RCC 7860 (cell line): ENCODE data around the gene MRGPRD.

Experiments used
- DNase-seq: peaks from one replicate; pipeline ENCODE4 v3.0.0-alpha.2; 2015; ENCODE audit warnings: low spot score
- FAIRE-seq: peaks from 2 replicates; lab custom pipeline; 2012; peaks lifted over from hg19 to GRCh38; lab: Jason Lieb, UNC

The MRGPRD gene

DNA sequence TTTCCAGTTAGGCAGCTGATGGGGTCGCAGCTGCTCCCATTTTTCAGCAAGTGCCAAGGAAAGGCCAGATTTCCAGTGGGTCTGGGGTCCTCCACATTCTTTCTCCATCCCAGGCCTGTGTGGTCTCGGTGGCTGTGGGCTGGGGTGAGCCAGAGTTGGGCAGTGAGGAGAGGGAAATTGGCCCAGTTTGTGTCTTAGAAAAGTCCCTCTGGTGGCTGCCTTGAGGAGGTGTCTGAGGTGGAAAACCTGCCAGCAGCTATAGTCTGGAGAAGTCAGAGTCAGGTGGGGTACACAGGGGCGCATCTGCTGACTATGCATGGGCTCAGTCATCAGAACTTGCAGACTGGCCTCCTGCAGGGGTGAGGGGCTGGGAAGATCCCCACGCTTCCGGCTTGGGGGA, 30.5 kb downstream of the MRGPRD start:
- no peak for DNase-seq
- FAIRE-seq: no peak

DNA sequence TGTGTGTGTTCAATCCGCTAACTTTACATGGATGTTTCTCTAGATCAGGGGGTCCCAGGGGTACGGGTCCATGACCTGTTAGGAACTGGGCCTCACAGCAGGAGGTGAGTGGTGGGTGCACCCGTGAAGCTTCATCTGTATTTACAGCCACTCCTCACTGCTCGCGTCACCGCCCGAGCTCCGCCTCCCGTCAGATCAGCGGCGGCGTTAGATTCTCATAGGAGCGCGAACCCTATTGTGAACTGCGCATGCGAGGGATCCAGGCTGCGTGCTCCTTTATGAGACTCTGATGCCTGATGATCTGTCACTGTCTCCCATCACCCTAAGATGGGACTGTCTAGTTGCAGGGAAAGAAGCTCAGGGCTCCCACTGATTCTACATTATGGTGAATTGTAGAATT, 31.9 kb downstream of the MRGPRD start:
- FAIRE-seq (no peak), DNase-seq (no peak)

DNA sequence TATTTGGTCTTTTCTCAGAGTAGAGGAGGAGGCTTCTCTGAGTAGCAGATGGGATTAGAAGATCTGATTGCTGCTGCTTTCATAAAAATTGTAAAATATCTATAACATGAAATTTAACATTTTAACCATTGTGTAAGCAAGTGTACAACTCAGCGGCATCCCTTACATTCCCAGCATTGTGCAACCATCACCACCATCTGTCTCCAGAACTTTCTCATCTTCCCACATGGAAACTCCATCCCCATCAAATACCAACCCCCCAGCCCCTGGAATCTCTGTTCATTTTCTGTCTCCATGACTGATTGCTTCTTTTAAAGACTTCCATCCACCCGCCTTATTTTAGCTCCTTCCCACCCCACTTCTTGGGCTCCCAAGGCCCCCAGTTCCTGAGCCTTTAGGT, 32.3 kb downstream of the MRGPRD start:
- DNase-seq (no peak), FAIRE-seq (no peak)

DNA sequence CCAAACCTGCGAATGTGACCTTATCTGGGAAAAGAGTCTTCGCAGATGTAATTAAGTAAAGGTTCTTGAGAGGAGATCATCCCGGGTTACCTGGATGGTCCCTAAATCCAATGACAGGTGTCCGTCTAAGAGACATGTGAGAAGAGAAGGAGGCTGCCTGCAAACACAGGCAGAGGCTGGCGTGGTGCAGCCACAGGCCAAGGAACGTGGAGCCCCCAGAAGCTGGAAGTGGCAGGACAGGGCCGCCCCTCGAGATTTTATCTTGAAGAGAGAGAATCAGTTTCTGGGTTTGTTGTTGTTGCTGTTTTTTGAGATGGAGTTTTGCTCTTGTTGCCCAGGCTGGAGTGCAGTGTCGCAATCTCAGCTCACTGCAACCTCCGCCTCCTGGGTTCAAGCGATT, 33.6 kb downstream of the MRGPRD start:
- no peak for DNase-seq
- FAIRE-seq: no peak

DNA sequence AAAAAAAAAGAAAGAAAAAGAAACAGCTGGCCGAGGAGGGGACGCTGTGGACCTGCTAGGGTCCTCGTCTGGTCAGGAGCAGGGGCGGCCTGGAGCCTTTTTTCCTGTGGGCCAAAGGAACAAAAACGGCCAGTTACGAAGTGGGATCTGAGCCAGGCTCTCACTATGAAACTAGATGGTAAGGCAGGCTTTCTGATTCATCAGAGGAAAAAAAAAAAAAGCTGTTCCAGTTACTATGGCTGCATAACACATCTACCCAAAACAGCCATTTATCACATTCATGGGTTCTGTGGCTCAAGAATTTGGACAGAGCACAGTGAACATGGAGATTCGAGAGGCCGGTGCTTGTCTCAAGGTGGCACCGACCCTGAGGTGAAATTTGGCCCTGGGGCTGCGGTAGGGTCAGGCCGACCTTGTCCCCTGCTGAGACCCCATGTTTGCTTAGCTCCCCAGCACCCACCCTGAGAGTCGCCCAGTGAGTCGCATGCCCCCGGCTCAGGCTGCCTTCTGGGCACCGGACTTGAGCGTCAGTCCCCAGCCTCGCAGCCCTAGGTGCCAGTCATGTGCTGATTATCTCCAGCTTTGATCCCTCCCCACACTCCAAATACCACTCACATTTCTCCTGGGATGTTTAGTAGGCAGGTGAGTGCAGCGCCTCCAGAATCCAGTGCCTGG, 34.2 kb downstream of the MRGPRD start:
- no peak for FAIRE-seq
- no peak for DNase-seq

DNA sequence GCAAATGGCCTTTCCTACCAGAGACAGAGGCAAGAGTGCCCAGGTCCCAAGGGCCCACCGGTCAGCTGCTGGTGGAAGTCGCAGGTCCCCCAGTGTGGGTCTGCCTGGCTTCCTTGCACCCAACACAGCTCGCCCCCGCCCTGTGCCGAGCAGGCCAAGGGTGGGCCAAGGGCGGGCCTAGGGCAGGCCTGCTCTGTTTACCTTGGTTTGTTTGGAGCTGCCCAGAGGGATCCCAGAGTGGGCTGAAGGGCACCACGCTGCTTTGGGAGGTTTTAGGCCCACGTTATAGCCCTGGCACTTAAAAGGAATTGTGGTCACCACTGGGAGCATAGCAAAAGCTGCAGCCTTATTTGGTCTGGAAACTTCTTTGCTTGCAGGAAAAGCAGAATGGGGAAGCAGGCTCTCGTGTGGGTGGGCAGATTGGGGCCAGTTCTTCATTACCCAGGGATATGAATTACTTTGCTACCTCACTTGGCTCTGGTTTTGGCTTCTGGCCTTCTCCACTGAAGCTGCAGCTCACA, 38.0 kb downstream of the MRGPRD start:
- FAIRE-seq: no peak

DNA sequence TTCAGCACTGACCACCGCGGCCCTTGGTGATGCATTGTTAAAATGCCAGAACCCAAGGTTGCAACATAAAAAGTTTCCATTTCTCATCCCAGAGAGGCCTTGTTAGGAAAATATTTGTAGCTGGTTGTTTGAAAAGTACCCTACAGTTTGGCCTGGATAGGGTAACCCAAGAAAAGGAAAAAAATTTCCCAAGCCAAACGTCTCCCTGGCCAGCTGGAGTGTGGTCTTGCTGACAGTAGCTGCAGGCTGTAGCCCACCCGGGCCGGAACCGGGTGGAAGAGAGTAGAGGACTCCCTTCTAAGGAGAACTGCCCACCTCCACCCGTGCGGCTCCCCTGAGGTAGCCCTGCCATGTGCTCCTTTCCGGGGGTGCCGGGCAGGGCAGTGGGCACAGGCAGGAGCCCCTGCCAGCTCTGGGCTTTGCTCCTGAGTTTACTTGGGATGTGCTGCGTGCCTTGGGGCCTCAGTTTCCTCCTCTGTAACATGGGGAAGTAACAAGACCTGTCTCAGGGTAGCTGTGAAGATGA, 38.6 kb downstream of the MRGPRD start:
- no peak for FAIRE-seq
- DNase-seq: no peak

More for the DNA sequence above, 38.0 kb downstream of the MRGPRD start:
- no peak for DNase-seq

DNA sequence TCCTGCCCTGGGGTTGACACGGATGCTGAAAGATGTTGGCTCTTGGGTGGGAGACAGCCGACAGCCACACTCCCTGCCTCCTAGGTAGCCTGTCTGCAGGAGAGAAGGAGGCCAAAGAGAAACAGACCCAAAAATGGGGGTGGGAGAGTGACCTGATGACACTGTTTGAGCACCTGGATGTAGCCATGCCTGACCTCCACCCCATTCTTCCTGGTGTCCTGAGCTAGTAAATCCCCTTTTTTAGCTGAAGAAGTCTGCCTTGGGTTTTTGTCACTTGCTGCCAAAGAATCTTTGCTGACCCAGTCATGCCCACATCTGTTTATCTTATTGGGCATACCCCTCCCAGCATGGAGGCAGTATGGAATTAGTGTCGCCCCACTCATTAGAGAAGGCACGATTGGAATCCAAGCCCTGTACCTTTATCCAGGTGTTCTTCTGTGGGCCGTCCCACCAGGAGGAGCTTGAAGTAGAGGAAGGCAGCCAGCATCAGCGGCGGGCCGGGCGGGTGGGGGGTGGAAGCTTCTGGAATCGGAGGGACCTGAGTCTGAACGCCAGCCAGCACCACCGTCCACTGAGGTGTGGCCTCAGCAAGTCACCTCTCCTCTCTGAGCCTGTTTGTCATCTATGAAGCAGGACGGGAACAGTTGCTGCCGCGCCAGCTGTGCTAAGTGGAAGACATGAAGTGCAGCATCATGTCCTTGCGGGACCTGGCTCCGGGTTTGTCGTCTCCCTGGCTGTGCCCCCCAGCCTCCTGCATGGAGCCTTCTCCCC, 39.3 kb downstream of the MRGPRD start:
- FAIRE-seq (no peak), DNase-seq (no peak)

DNA sequence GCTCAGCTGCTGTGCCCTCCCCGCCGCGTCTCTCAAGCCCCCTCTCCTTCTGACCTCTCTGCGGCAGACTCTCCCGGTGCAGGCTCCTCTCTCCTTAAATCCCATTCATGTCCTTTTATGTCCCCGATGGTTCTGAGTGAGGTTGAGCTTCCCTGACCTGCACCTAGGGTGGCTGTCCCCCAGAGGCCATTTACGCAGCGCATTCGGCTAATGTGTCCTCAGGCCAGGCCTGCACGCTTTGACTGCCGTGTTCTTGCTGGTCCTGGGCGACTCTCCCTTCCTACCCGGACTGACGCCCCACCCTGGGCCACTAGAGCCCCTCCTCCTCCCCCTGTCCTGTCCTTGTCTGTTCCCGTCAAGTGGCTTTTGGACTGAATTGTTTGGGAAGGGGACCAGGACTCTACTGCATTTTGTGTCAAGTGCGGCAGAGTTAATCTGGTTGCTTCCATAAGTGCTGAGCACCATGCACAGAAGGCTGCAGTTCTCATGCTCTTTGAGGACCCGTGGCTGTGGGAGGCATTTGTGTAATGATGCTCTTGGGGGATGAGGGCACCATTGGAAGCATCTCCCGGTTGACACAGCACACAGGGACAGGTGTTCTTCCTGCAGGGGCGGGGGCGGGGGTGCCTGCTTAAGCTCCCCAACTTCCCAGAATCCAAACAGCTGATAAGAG, 40.0 kb downstream of the MRGPRD start:
- FAIRE-seq: no peak
- DNase-seq: no peak

DNA sequence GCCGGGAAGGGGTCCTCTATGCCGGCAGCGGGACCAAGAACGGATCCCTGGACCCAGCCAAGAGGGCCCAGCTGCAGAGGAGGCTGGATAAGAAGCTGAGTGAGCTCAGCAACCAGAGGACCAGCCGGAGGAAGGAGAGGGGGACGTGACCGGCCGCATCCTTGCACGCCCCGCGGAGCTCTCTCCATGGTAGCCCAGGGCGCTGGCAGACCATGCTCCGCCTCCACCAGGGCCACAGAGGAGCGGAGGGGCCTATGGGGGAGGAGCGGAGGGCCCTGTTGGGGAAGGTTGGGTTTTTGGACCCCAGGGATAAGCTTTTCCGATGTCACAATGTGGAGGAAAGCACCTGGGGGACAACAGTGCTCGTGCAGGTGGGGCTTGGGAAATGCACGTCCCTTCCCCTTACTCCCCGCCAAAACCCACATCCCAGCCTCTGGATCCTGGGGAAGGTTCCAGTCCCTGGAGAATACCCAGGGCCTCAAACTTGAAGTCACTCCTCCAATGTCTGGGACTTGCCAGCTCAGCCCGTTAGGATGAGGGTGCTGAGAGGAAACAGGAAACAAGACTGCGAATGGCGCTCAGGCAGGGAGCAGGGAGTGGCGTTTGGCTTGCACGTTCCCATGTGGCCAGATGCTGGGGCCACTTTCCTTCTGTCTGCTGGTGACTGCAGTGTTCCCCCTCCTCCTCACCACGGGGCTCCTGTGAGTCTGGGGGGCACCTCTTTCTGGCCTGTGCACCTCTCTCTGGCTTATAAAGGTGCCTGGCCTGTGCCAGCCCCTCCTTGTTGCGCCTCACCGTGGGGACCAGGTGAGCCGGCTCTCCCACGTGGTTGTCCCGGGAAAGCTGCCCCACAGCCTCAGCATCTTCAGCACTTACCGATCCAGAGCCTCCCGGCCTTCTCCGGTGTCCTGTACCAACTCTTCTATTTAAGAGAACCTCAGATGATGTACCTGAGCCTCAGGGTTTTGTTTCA, 40.9 kb downstream of the MRGPRD start:
- FAIRE-seq: no peak
- no peak for DNase-seq

DNA sequence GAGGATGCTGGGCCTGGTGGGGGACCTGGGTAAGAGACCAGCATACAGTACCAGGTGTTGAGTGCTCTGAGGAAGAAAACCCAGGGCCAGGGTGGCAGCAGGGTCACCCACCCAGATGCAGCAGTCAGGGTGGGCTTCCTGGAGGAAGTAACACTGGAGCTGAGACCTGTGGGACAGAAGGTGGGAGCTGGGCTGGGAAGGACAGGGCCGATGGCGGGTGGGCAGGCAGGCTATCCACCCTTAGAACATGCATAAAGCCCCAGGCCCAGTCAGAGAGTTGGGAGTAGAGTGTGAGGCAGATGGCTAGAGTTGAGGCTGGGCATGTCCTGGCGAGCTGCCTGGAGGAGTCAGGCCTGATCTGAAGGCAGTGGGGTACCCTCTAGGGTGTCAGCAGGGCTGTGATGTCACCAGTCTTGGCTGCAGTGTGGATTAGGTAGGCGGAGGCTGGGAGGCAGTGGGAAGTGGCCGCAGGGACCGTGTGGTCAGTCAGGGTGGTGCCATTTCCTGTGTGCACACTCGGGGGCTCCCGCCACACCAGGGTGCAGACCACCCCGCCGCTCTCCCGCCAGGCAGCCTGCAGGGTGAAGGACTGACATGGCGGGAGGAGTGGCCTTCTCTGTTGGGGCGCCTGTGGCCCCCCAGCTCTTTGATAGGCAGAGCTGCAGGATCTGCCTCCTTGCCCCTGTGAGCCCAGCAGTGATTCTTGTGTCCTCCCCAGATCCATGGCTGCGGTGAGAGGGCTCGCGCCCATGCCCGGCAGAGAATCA, 41.8 kb downstream of the MRGPRD start:
- DNase-seq (no peak), FAIRE-seq (no peak)

DNA sequence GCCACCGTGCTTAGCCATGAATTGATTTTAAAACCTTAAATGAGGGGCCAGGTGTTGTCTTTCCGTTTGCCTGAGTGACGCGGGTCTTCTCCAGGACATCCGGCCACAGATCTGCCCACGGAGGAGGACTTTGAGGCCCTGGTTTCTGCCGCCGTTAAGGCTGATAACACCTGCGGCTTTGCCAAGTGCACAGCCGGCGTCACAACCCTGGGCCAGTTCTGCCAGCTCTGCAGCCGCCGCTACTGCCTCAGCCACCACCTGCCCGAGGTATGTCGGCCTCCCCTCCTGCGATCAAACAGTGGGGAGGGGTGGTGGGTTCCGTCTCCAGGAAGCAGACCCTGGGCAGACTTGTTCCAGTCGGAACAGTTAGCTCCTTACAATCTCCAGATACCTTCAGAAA, 42.7 kb downstream of the MRGPRD start:
- DNase-seq: no peak
- FAIRE-seq: no peak

DNA sequence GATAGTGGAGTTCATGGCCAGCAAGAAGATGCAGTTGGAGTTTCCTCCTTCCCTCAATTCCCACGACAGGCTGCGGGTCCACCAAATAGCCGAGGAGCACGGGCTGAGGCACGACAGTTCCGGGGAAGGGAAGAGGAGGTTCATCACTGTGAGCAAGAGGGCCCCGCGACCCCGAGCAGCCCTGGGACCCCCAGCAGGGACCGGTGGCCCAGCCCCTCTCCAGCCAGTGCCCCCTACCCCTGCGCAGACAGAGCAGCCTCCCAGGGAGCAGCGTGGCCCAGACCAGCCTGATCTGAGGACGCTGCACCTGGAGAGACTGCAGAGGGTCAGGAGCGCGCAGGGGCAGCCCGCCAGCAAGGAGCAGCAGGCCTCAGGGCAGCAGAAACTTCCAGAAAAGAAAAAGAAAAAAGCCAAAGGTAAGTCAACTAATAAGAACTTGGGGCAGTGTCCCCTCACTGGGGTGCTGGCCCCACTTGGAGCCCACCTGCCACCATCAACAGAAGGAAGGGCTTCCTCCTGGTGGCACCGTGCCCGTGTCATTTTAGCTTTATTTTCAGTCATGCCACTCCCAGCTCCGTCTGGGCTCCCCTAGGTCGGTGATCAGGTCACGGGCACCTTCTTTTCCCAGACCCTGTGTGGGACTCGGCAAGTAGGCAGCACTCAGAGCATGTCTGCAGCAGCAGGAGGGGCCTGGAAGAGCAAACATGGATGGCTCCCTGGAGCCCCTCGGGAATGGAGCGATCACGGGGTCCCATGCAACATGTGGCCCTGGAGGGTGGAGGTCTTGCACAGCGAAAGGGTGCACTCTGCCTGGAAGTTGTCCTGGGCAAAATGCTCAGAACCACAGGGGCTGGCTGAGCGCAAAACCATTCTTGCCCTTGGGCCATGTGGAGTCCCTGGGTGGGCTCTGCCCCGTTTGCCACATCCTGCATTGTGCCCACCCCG, 43.8 kb downstream of the MRGPRD start:
- DNase-seq (no peak), FAIRE-seq (no peak)

DNA sequence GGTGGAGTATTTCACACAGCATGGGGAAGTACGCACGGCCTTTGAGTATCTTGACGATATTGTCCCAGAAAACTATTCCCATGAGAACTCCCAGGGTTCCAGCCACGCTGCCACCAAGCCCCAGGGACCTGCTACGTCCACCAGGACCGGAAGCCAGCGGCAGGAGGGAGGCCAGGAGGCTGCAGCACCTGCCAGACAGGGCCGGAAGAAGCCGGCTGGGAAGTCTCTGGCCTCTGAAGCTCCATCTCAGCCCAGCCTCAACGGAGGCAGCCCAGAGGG, 44.5 kb downstream of the MRGPRD start:
- FAIRE-seq (no peak), DNase-seq (no peak)

DNA sequence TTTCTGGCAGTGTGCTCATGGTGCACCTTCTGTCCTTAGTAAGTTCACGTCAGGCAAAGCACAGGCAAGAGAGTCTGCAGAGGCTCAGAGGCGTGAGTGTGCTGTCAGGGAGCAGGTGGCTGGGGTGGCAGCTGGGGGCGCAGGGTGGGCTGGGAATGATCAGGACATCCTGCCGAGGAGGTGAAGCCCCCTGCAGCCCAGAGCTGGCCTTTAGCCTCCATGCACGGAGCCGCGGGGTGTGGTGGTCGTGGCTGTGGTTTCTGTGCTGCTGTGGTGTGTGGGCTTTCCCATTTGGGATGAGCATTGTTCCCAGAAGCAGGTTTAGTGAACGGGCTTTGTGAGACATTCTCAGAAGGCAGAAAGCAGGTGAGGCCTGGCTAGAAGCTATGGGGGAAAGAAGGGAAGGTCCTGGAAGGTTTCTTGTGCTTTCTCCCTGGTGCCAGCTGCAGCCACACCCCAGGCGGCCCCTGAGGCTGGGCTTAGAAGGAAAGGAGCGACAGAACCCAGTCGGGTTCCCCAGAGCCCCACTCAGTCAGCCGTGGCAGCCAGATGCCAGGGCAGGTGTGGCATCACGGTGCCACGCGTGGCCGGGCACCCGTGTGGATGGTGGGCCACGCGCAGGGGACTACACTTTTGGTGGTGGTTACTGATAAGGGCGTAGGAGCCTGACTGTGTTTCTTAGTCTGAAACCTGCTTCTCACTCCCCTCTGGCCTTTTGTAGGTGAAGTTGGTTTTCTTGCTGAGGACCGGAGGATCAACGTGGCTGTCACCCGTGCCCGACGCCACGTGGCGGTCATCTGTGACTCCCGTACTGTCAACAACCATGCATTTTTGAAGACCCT, 45.0 kb downstream of the MRGPRD start:
- DNase-seq: no peak
- no peak for FAIRE-seq

DNA sequence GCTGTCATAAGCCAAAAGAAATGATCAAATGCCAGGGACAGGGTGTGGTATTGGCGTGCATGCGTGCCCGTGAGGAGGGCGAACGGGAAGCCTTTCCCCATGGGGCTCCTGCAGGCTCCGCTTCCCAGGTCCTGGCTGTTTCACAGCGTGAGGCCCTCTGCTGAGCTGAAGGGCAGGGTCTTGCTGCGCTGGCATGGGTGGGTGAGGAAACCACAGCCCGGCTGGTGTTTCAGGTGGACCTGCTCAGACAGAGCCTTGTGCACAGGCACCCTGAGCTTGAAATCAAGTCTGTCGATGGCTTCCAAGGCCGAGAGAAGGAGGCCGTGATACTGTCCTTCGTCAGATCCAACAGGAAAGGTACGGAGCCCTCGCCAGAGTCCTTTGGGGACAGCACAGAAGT, 45.7 kb downstream of the MRGPRD start:
- DNase-seq (no peak), FAIRE-seq (no peak)

DNA sequence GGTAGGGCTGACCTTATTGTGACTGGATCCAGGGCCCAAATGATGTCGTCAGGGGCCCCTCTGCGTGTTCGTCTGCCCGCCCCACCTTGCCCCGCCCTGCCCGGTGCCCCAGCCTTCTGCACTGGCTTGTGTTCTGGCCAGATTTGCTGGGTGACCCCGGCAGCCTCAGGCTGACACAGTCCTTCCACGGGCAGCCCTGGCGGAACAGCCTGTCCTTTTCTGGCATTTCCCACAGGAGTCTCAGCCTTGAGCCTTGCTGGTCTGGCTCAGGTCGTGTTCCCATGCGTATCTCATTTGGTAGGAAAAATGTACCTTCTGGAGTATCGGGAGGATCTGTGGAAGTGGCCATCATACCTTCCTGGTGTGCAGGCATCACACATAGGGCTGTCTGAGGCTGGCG, 46.1 kb downstream of the MRGPRD start:
- no peak for FAIRE-seq
- no peak for DNase-seq

DNA sequence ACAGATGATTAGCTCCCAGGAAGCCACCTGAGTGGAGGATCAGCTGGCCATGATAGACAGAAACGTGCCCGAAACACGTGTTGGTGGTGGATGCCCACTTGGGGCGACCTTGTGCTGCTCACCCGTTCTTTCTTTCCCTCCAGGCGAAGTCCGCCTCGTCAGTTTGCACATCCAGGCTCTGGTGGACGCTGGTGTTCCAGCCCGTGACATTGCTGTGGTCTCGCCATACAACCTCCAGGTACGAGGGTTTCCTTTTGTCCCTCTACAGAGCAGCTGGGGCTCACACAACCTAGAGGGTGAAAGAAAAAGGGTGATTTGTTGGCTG, 46.5 kb downstream of the MRGPRD start:
- FAIRE-seq: no peak

More for the DNA sequence above, 46.5 kb downstream of the MRGPRD start:
- no peak for DNase-seq
